Measurements from ENCODE around the gene CYP4A22. TPM values are rescaled to one million over a fixed set of nuclear protein-coding genes. Genes with fewer than 3 reads are reported as not detected.
A peak's percentile ranks its signal among the peaks of the same experiment; 100 is the strongest.
"Not testable (repeated sequence)": the region's sequence is repeated elsewhere in the genome, so short reads cannot be mapped to it uniquely, and the experiment has no call there.

The CYP4A22 gene
- total and polyA plus RNA-seq, 2 donors (not counting 3 experiments of a cell fraction or from before 2014, with no cell fraction given) = not detected

GRCh38 chr1:47192458-47193384, 55.5 kb downstream of the CYP4A22 start:
- Histone ChIP-seq H3K9ac (replicated peaks; ENCODE audit: extremely low read depth, insufficient read depth, low read length) (no peak overlapping the region), H3K27me3 (ENCODE audit: control insufficient read depth in 2 of 2, insufficient read depth in 2 of 2, low read length in 2 of 2) (no peaks in the 10 kb centered on the region), H3K27ac (ENCODE audit: insufficient read depth, low read depth, low read length) (no peak overlapping the region), H3K9me3 (replicated peaks; ENCODE audit: control insufficient read depth, insufficient read depth, low read length) (no peaks in the 10 kb centered on the region), H3K4me3 (replicated peaks in 1 of 3; ENCODE audit: insufficient read depth in 1 of 3, low read depth in 1 of 3, low read length in 3 of 3) (no peak overlapping the region), H3K36me3 (ENCODE audit: control insufficient read depth in 2 of 2, extremely low read depth in 1 of 2, insufficient read depth in 2 of 2, low read length in 2 of 2) (no peaks in the 10 kb centered on the region), H3K4me1 (ENCODE audit: control insufficient read depth, extremely low read depth, insufficient read depth, low read length) (peaks cover 5% of the 10 kb centered on the region), H2AFZ (ENCODE audit: low read depth, low read length) (peak overlapping the region; percentile 30), H3K9me1 (replicated peaks; ENCODE audit: control insufficient read depth, extremely low read depth, insufficient read depth, low read length) (no peaks in the 10 kb centered on the region), H3K79me2 (ENCODE audit: control insufficient read depth, insufficient read depth, low read length) (no peaks in the 10 kb centered on the region), H3K4me2 (ENCODE audit: insufficient read depth, low read length) (no peak overlapping the region), H4K20me1 (replicated peaks; ENCODE audit: control insufficient read depth, extremely low read depth, insufficient read depth, low read length) (no peaks in the 10 kb centered on the region)
- intact Hi-C loops (cut with micrococcal nuclease) = loop anchor here (1.0 kb wide), 4 partner anchors 20 to 122 kb away; partner anchors contain the start of gene STIL
- no TSS peak for BruUV-seq (replicated peaks)
- POLR2A ChIA-PET = no interaction called here
- peak; percentile 94 to 97 for TF ChIP-seq CTCF (IDR thresholded peaks at IDR 0.05; ENCODE audit: extremely low read depth in 1 of 2, insufficient read depth in 1 of 2, low read depth in 1 of 2, low read length in 2 of 2)
- no peak for TF ChIP-seq POLR2A (IDR thresholded peaks at IDR 0.05; ENCODE audit: low read depth, low read length)
- no peak for TF ChIP-seq MYC (IDR thresholded peaks at IDR 0.05; ENCODE audit: low read depth, low read length)
- TF ChIP-seq GATA2 (IDR thresholded peaks at IDR 0.05; ENCODE audit: insufficient read depth, insufficient read length, low read depth, low read length) = no peak
- TF ChIP-seq JUN (IDR thresholded peaks at IDR 0.05; ENCODE audit: borderline replicate concordance, insufficient read depth, insufficient read length, low read depth) = no peak
- FAIRE-seq = peak; percentile 97
- dilution Hi-C loops (cut with MboI; ENCODE audit: extremely low pct_ligation_motif_present, low sequenced_read_pairs) = no loop called here
- CTCF ChIA-PET = interaction anchor here (0.6 to 8.0 kb wide), 33 partner anchors 8 to 245 kb away, joined by 3 to 224 read pairs (median 5); partner anchors contain the start of genes CMPK1, FOXD2 and STIL
- DNase-seq (ENCODE audit: low read depth, low spot score) = peak; percentile 76

GRCh38 chr1:47193496-47193895, 56.3 kb downstream of the CYP4A22 start:
- H3K4me3 ChIP-seq (replicated peaks in 1 of 3; ENCODE audit: insufficient read depth in 1 of 3, low read depth in 1 of 3, low read length in 3 of 3); H4K20me1 ChIP-seq (replicated peaks; ENCODE audit: control insufficient read depth, extremely low read depth, insufficient read depth, low read length); H3K79me2 ChIP-seq (ENCODE audit: control insufficient read depth, insufficient read depth, low read length); H3K9me3 ChIP-seq (replicated peaks; ENCODE audit: control insufficient read depth, insufficient read depth, low read length); H2AFZ ChIP-seq (ENCODE audit: low read depth, low read length); H3K9ac ChIP-seq (replicated peaks; ENCODE audit: extremely low read depth, insufficient read depth, low read length); dilution Hi-C loops (cut with MboI; ENCODE audit: extremely low pct_ligation_motif_present, low sequenced_read_pairs); DNase-seq (ENCODE audit: low read depth, low spot score); H3K36me3 ChIP-seq (ENCODE audit: control insufficient read depth in 2 of 2, extremely low read depth in 1 of 2, insufficient read depth in 2 of 2, low read length in 2 of 2); POLR2A ChIA-PET; BruUV-seq (replicated peaks); H3K4me1 ChIP-seq (ENCODE audit: control insufficient read depth, extremely low read depth, insufficient read depth, low read length); H3K4me2 ChIP-seq (ENCODE audit: insufficient read depth, low read length); H3K27ac ChIP-seq (ENCODE audit: insufficient read depth, low read depth, low read length); H3K9me1 ChIP-seq (replicated peaks; ENCODE audit: control insufficient read depth, extremely low read depth, insufficient read depth, low read length); FAIRE-seq; H3K27me3 ChIP-seq (ENCODE audit: control insufficient read depth in 2 of 2, insufficient read depth in 2 of 2, low read length in 2 of 2): not testable (repeated sequence)
- CTCF ChIA-PET = interaction anchor here (0.6 to 8.0 kb wide), 28 partner anchors 9 to 244 kb away, joined by 3 to 224 read pairs (median 6); partner anchors contain the start of genes CMPK1, FOXD2 and STIL
- intact Hi-C loops (cut with micrococcal nuclease) = loop anchor here (1.0 kb wide), 4 partner anchors 19 to 121 kb away; partner anchors contain the start of gene STIL
